ENCODE results near the gene SARDH.
A peak's percentile ranks its signal among the peaks of the same experiment; 100 is the strongest.

SARDH gene

GRCh38 chr9:133702798-133703590, 35.2 kb downstream of the SARDH start:
- no peak for ATAC-seq (ENCODE audit: low read depth)
- Histone ChIP-seq H3K4me3 (ENCODE audit: severe bottlenecking) (no peak overlapping the region), H3K4me1 (ENCODE audit: insufficient read depth, poor library complexity, severe bottlenecking) (no peaks in the 10 kb centered on the region), H3K27me3 (ENCODE audit: insufficient read depth, poor library complexity, severe bottlenecking) (peaks cover 43% of the 10 kb centered on the region), H3K27ac (ENCODE audit: poor library complexity, severe bottlenecking) (no peak overlapping the region), H3K9me3 (ENCODE audit: severe bottlenecking) (no peaks in the 10 kb centered on the region), H3K36me3 (ENCODE audit: low read depth) (no peaks in the 10 kb centered on the region)
- DNase-seq (ENCODE audit: low spot score) = no peak
- TF ChIP-seq, protein P1, sequence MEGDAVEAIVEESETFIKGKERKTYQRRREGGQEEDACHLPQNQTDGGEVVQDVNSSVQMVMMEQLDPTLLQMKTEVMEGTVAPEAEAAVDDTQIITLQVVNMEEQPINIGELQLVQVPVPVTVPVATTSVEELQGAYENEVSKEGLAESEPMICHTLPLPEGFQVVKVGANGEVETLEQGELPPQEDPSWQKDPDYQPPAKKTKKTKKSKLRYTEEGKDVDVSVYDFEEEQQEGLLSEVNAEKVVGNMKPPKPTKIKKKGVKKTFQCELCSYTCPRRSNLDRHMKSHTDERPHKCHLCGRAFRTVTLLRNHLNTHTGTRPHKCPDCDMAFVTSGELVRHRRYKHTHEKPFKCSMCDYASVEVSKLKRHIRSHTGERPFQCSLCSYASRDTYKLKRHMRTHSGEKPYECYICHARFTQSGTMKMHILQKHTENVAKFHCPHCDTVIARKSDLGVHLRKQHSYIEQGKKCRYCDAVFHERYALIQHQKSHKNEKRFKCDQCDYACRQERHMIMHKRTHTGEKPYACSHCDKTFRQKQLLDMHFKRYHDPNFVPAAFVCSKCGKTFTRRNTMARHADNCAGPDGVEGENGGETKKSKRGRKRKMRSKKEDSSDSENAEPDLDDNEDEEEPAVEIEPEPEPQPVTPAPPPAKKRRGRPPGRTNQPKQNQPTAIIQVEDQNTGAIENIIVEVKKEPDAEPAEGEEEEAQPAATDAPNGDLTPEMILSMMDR (IDR thresholded peaks at IDR 0.05; ENCODE audit: poor library complexity, severe bottlenecking) = no peak

DNA sequence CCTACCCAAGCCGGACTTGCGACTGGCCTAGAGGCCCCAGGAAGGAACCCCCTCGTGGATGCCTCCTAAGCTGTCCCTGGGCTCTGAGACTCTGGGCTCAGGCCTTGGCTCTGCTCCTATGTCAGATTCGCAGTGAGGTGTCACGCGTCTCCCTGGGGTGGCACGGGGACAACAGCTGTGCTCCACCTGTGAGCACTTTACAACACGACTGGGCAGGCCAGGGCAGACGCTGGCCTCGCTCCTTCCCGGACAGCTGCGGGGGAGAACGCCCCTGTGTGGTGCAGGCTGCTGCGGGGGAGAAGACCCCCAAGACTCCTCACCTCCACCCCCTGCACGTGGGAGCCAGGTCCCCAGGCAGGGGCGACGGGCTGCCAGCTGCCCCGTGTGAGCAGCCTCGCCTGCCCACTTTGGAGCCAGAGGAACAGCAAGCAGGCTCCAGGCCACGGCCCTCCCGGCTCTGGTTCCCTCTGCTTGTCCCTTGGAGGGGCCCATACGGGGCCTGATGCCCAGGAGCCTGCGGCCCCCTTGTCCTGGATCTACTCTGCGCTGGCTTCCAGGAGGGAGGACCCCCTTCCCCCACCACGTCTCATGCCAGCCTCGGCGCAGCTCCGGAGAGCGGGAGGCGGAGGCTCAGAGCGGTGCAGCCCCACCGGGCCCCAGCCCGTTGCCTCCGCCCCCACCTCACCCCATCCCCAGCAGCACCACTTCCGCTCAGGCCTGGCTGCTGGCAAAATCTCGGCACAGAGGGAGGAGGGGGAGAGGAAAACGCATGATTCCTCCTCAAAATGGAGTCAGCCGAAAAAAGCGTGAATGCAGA, 36.0 kb downstream of the SARDH start:
- no peak overlapping the region for H3K4me3 ChIP-seq (ENCODE audit: severe bottlenecking)
- no peaks in the 10 kb centered on the region for H3K4me1 ChIP-seq (ENCODE audit: insufficient read depth, poor library complexity, severe bottlenecking)
- TF ChIP-seq, protein P1 (IDR thresholded peaks at IDR 0.05; ENCODE audit: poor library complexity, severe bottlenecking) = no peak
- DNase-seq (ENCODE audit: low spot score) (no peak), ATAC-seq (ENCODE audit: low read depth) (no peak)
- no peak overlapping the region for H3K27ac ChIP-seq (ENCODE audit: poor library complexity, severe bottlenecking)
- no peaks in the 10 kb centered on the region for H3K9me3 ChIP-seq (ENCODE audit: severe bottlenecking)
- H3K27me3 ChIP-seq (ENCODE audit: insufficient read depth, poor library complexity, severe bottlenecking) = peaks cover 48% of the 10 kb centered on the region
- H3K36me3 ChIP-seq (ENCODE audit: low read depth) = no peaks in the 10 kb centered on the region

GRCh38 chr9:133701321-133701980, 36.7 kb downstream of the SARDH start:
- DNase-seq (ENCODE audit: low spot score) = no peak
- Histone ChIP-seq H3K27ac (ENCODE audit: poor library complexity, severe bottlenecking) (no peak overlapping the region), H3K9me3 (ENCODE audit: severe bottlenecking) (no peaks in the 10 kb centered on the region), H3K4me1 (ENCODE audit: insufficient read depth, poor library complexity, severe bottlenecking) (no peaks in the 10 kb centered on the region), H3K4me3 (ENCODE audit: severe bottlenecking) (no peak overlapping the region), H3K36me3 (ENCODE audit: low read depth) (no peaks in the 10 kb centered on the region), H3K27me3 (ENCODE audit: insufficient read depth, poor library complexity, severe bottlenecking) (peaks cover 56% of the 10 kb centered on the region)
- TF ChIP-seq, protein P1 (IDR thresholded peaks at IDR 0.05; ENCODE audit: poor library complexity, severe bottlenecking) = no peak
- no peak for ATAC-seq (ENCODE audit: low read depth)

GRCh38 chr9:133700819-133701320, 37.3 kb downstream of the SARDH start:
- ATAC-seq (ENCODE audit: low read depth) (0 out of 3 replicates have a peak, but pooled peaks have one; percentile 21), DNase-seq (ENCODE audit: low spot score) (no peak)
- TF ChIP-seq, protein P1 (IDR thresholded peaks at IDR 0.05; ENCODE audit: poor library complexity, severe bottlenecking) = no peak
- no peaks in the 10 kb centered on the region for H3K9me3 ChIP-seq (ENCODE audit: severe bottlenecking)
- no peaks in the 10 kb centered on the region for H3K4me1 ChIP-seq (ENCODE audit: insufficient read depth, poor library complexity, severe bottlenecking)
- H3K36me3 ChIP-seq (ENCODE audit: low read depth) = no peaks in the 10 kb centered on the region
- H3K27me3 ChIP-seq (ENCODE audit: insufficient read depth, poor library complexity, severe bottlenecking) = peaks cover 58% of the 10 kb centered on the region
- H3K27ac ChIP-seq (ENCODE audit: poor library complexity, severe bottlenecking) = no peak overlapping the region
- H3K4me3 ChIP-seq (ENCODE audit: severe bottlenecking) = no peak overlapping the region
